ENCODE results near the gene IFNGR2. TPM values are rescaled to one million over a fixed set of nuclear protein-coding genes. Genes with fewer than 3 reads are reported as not detected.

The IFNGR2 gene, protein sequence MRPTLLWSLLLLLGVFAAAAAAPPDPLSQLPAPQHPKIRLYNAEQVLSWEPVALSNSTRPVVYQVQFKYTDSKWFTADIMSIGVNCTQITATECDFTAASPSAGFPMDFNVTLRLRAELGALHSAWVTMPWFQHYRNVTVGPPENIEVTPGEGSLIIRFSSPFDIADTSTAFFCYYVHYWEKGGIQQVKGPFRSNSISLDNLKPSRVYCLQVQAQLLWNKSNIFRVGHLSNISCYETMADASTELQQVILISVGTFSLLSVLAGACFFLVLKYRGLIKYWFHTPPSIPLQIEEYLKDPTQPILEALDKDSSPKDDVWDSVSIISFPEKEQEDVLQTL
- total RNA-seq (2022; extraction: Qiagen RNA extraction; ENCODE audit: low read depth): 50.7 to 63.2 TPM (median 57.1 TPM) in 5 replicates

DNA sequence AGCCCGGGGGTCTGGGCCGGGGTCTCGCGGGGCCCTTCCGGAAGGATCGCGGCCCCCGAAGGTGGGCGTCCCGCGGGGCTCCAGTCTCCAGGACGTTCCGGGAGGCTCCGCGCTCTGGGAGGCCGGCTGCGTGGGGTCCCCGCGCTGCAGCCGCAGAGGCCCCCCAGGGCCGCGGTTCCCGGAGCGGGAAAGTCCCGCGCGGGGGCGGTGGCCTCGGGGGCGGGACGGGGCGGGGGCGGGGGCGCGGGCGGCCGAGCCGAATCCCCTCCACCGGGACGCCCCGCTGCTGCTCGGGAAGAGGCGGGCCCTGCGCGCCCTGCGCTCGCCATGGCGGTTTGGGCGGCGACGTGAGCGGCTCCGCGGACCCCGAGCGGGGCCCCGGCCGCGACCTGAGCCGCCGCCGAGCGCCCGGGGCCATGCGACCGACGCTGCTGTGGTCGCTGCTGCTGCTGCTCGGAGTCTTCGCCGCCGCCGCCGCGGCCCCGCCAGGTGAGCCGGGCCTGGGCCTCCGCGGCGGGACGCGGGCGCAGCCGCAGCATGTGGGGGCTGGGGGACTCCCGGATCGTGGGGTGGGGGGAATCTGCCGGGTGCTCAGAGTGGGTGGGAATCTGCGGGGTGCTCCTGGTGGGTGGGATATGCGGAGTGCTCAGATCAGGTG is at the start of gene IFNGR2:
Gene IFNGR2 (plus strand): TSS at position 286 of the 658 bp plus-strand sequence. CDS start 131 bp downstream, at position 417.

DNA sequence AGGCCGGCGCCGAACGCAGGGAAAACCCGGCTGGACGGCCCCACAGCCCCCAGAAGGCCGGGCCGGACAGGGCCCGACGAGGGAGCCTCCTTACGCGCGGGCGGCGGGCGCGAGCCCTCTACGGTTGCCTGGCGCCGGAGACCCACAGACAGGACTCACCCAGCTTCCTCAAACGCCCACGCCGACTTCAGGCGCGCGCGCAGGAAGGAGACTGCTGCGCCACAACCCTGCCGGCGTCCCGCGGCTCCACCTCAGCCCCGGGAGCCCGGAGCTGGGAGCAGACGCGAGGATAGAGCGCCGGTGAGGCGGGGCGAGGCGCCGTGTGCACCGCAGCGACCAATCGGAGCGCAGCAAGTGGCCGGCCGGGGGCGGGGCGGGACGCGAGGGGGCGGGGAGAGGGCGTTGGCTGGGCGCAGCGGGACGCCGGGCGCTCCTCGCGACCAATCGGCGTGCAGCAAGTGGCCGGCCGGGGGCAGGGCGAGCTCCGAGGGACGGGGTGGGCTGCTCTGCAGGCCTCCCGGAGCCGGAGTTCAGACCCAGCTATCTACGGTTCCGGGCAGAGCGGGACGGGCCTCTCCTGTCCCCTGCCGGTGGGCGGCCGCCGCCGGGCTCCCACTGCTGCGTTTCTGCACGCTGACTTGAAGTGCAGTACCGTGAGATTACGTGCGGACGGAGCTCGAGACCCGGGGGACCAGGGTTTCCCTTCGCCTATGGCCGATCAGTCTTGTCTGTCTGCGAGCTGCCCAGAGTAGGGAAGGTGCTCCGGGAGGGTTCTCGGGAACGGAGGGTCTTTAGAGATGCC is 76.7 kb downstream of the IFNGR2 start, which contains the start of gene TMEM50B:
Gene TMEM50B (minus strand): TSS at position 296 of the 802 bp plus-strand sequence. CDS start 11,089 bp downstream, outside the sequence.

Other genes starting within 250 kb of the IFNGR2 start
- gene IFNAR2, start 173.5 kb upstream of the IFNGR2 start, total RNA-seq (2022; extraction: Qiagen RNA extraction; ENCODE audit: low read depth): 13.9 to 19.8 TPM (median 16.9 TPM) in 5 replicates
- 15.9 to 21.8 TPM (median 19.6 TPM) in 5 replicates for gene IL10RB, start 137.0 kb upstream of the IFNGR2 start, total RNA-seq (2022; extraction: Qiagen RNA extraction; ENCODE audit: low read depth)
- 14.5 to 32.2 TPM (median 16.5 TPM) in 5 replicates for gene IFNAR1, start 78.4 kb upstream of the IFNGR2 start, total RNA-seq (2022; extraction: Qiagen RNA extraction; ENCODE audit: low read depth)
- 11.9 to 12.8 TPM (median 12.7 TPM) in 5 replicates for gene TMEM50B, start 76.6 kb downstream of the IFNGR2 start, total RNA-seq (2022; extraction: Qiagen RNA extraction; ENCODE audit: low read depth)
- gene DNAJC28, start 88.3 kb downstream of the IFNGR2 start, total RNA-seq (2022; extraction: Qiagen RNA extraction; ENCODE audit: low read depth): 0.10 to 0.61 TPM (median 0.43 TPM) in 5 replicates
- gene GART, start 138.7 kb downstream of the IFNGR2 start, total RNA-seq (2022; extraction: Qiagen RNA extraction; ENCODE audit: low read depth): 62.1 to 75.5 TPM (median 70.9 TPM) in 5 replicates
- 84.5 to 124 TPM (median 87.8 TPM) in 5 replicates for gene SON, start 139.6 kb downstream of the IFNGR2 start, total RNA-seq (2022; extraction: Qiagen RNA extraction; ENCODE audit: low read depth)
- gene DONSON, start 185.3 kb downstream of the IFNGR2 start, total RNA-seq (2022; extraction: Qiagen RNA extraction; ENCODE audit: low read depth): 14.5 to 23.0 TPM (median 18.1 TPM) in 5 replicates
- gene CRYZL1, start 238.3 kb downstream of the IFNGR2 start, total RNA-seq (2022; extraction: Qiagen RNA extraction; ENCODE audit: low read depth): 10.7 to 16.6 TPM (median 15.2 TPM) in 5 replicates
- 13.1 to 23.9 TPM (median 14.9 TPM) in 5 replicates for gene ITSN1, start 239.1 kb downstream of the IFNGR2 start, total RNA-seq (2022; extraction: Qiagen RNA extraction; ENCODE audit: low read depth)

Data from A549 treated with CpdA at 1 μM for 4 hours (cell line).